ENCODE results near the gene HYPK.

The HYPK gene

DNA sequence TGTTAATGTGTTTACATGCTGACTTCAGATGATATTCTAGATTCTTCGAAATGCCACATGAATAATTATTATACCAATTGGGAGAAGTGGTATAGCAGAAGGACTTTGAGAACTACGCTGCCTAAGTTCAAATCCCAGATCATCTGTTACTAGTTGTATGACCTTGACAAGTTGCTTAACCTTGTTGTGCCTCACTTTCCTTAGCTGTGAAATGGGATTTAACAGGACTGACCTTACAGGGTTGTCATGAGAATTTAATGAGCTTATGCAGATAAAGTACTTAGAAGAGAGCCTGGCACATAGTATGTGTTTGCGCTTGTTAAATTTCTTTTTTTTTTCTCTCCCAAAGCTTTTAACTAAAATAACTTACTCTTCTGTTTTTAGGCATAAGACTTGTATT, 50.9 kb downstream of the HYPK start:
- DNase-seq (ENCODE audit: low read depth, low spot score) = no peak

GRCh38 chr15:43852607-43853006, 52.2 kb downstream of the HYPK start:
- DNase-seq (ENCODE audit: low read depth, low spot score) = no peak

All from brain pericyte (primary cell).